Measurements from ENCODE around the gene ZNF26.

DNA sequence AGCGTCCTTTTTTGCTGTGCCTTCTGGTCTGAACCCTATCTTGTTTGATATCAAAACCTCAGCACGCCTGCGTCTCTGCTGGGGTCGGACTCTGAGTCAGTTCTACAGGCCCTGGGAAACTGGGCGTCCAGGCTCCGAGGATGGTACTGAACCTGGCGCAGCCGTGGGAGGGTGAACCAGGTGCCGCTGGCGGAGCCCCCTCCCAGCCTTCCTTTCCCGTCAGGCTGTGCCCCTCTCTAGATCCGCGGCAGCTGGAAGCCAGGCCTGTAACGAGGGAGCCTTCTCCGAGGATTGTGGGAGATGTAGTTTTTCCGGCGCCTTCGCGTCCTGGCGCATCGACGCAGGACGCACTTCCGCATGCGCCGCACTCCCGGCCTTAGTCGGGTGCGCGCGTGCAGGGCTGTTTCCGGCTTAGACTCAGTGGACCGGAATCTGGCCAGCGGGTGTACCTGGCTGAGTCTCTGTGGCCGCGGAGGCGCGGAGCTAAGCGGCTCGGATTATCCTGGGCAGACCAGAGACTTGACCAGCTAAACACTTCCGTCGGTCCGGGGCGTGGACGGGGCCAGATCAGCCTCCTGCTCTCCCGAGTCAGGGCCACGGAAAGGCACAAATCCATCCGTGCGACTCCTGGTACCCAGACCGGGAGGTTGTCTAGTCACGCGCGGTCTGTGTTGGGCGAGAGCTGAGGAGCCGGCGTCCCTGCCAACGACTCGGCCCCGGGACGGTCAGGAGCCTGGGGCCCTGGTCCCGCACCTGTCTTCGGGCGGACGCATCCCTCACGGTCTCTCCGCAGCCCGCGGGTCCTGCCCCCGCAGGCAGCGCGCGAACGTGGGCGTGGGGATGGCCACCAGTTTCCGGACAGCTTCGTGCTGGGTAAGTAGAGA, at the start of gene ZNF26:
- TF ChIP-seq POLR2A (IDR thresholded peaks at IDR 0.05), result peak in 1 of 2 donors; percentile 47
- TF ChIP-seq, protein P1, sequence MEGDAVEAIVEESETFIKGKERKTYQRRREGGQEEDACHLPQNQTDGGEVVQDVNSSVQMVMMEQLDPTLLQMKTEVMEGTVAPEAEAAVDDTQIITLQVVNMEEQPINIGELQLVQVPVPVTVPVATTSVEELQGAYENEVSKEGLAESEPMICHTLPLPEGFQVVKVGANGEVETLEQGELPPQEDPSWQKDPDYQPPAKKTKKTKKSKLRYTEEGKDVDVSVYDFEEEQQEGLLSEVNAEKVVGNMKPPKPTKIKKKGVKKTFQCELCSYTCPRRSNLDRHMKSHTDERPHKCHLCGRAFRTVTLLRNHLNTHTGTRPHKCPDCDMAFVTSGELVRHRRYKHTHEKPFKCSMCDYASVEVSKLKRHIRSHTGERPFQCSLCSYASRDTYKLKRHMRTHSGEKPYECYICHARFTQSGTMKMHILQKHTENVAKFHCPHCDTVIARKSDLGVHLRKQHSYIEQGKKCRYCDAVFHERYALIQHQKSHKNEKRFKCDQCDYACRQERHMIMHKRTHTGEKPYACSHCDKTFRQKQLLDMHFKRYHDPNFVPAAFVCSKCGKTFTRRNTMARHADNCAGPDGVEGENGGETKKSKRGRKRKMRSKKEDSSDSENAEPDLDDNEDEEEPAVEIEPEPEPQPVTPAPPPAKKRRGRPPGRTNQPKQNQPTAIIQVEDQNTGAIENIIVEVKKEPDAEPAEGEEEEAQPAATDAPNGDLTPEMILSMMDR (IDR thresholded peaks at IDR 0.05), result no peak
- peak in 2 of 4 donors; percentile 40 to 54 for TF ChIP-seq EP300 (IDR thresholded peaks at IDR 0.05)
- TF ChIP-seq POLR2AphosphoS5 (IDR thresholded peaks at IDR 0.05), result peak; percentile 78 to 88 (median 86)

All from sigmoid colon (tissue), 4 donors.